AG10803 (cell line): ENCODE measurements around the gene CNOT6.

Experiments
- DNase-seq: peaks from one replicate; pipeline ENCODE4 v3.0.0; 2010; ENCODE audit warnings: low read depth
- H3K4me3 ChIP-seq: 2 replicates; pipeline ENCODE4 v1.5.1; 2011; ENCODE audit warnings: mild to moderate bottlenecking, low read length, control low read depth
- CTCF ChIP-seq: conservative IDR thresholded peaks from 2 replicates; pipeline ENCODE4 v1.5.1; 2011; ENCODE audit warnings: mild to moderate bottlenecking, low read length, control low read depth, inconsistent platforms

The CNOT6 gene

GRCh38 chr5:180607861-180608571, 113.8 kb downstream of the CNOT6 start:
- H3K4me3 ChIP-seq, result no peak overlapping the region
- TF ChIP-seq CTCF, result no peak
- no peak for DNase-seq

- no peak overlapping the region for H3K4me3 ChIP-seq
- TF ChIP-seq CTCF, result no peak
- DNase-seq, result no peak
Measured at GRCh38 chr5:180608572-180609310, 114.6 kb downstream of the CNOT6 start.

GRCh38 chr5:180609386-180609785, 115.2 kb downstream of the CNOT6 start:
- H3K4me3 ChIP-seq, result no peak overlapping the region
- no peak for TF ChIP-seq CTCF
- no peak for DNase-seq

GRCh38 chr5:180609817-180610550, 115.8 kb downstream of the CNOT6 start:
- no peak for DNase-seq
- no peak overlapping the region for H3K4me3 ChIP-seq

GRCh38 chr5:180611140-180611850, 117.1 kb downstream of the CNOT6 start:
- DNase-seq, result no peak
- TF ChIP-seq CTCF, result no peak

More at GRCh38 chr5:180609817-180610550, 115.8 kb downstream of the CNOT6 start:
- TF ChIP-seq CTCF, result no peak

GRCh38 chr5:180612683-180613082, 118.5 kb downstream of the CNOT6 start:
- TF ChIP-seq CTCF, result no peak
- no peak for DNase-seq
- no peak overlapping the region for H3K4me3 ChIP-seq

More at GRCh38 chr5:180611140-180611850, 117.1 kb downstream of the CNOT6 start:
- no peak overlapping the region for H3K4me3 ChIP-seq
